Astrocyte of the hippocampus (primary cell): ENCODE data around the gene RIPOR3.
"Not testable (repeated sequence)": the region's sequence is repeated elsewhere in the genome, so short reads cannot be mapped to it uniquely, and the experiment has no call there.

Experiments used
- DNase-seq: peaks from one replicate; pipeline ENCODE4 v3.0.0; 2011; ENCODE audit warnings: low read depth, low spot score

RIPOR3 gene

DNA sequence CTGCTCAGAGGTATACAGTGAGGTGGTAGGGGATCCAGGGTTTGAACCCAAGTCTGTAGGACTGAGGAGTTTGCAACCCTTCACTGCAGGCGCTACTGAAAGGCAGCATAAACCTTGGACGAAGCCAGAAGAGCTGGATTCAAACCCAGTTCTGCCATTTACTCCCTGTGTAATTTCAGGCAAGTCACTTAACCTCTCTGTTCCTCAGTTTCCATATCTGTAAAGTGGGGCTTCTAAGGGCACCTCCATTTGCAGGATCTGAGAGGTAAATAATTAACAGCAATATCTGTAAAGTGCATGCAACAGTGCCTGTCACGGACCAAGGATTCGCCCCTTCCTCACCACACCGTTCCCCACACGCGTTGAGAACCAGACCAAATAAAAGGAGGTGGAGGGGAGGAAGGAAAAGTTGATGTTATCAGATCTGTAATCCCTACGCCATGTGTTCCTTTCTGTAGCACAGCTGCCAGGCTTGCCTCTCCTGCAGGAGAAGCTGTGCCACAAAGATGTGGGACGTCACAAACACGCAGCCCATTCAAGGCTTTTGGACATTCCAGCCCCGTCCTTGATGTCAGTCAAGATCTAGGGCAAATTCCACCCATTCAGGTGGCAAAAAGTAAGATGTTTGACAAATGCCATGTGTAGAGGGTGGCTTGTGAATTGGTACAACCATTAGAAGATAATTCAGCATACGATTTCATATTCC, 9.8 kb downstream of the RIPOR3 start:
- DNase-seq = no peak

DNA sequence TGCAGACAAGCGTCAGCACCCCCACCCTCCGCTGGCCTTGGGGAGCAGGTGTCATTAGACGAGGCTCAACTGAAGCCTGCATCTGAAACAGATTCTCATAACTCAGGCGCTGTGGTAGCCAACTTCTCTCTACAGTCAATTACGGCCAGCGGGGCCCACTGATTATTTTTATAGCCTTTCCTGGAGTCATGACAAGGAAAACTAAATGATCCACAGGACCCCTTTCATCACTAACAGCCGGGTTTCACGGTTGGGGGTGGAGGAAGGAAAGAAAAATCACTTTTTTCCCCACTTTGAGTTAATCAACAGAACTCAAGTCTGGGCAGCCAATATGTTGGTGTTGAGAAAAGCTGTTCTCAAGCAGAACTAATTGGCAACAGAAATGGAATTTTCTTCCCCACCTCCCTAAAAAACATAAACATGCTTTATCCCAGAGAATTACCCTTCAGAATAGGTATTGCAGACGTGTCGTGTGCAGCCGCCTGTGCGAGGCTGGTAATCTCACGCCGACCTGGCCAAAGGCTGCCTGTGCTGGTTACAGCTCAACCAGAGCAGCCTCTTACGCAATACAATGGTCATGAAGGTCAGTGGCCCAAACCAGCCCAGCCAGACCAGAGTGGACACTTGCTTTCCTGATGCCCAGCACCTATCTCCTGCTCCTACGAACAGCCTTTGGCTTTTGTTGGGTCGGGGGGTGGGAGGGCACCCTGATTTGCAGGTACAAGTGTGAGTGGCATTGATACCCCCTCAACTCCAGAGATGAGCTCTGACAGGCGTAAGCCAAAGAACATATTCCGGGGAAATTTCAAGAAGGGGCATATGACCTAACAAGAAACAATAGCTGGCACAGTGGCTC, 11.0 kb downstream of the RIPOR3 start:
- peak; percentile 68 for DNase-seq

DNA sequence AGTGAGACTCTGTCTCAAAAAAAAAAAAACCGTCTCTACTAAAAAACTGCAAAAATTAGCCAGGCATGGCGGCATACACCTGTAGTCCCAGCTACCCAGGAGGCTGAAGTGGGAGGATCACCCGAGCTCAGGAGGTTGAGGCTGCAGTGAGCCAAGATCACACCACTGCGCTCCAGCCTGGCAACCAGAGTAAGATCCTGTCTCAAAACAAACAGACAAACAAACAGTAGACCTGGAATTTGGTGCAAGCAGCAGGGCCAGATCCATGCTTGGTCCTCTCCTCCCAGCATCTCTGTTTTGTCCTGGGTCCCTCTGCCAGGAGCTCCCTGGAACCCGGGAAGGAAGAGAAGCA, 11.6 kb downstream of the RIPOR3 start:
- DNase-seq = no peak

DNA sequence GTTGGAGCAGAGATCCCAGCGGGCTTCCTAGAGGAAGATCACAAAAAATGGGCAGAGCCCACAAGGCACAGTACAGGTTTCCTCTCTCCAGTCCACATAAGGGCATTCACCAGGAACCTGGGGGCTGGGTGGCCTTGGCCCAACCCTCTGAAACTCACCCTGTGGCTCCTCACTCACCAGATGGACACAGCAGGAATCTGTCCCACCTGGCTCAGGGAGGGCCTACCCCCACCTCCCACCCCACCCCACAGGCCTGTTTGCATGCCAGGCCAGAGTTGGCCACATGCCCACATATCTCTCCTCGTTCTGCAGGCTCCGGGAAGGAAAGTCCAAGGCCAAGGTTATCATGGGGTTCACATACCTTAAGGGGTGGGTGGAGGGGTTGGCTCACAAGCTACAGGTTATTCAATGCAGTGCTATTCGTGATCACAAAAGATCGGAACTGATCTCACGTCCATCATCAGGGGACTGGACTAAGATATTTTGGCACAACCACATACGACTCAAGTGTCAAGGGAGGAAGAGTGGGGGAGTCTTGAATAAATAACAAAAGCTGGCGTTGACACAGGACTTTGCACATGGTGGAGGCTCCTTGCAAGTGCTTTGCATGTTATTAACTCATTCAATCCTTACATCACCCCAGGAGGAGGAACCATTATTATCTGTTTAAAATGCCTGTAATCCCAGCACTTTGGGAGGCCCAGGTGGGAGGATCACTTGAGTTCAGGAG, 13.0 kb downstream of the RIPOR3 start:
- peak; percentile 65 for DNase-seq

DNA sequence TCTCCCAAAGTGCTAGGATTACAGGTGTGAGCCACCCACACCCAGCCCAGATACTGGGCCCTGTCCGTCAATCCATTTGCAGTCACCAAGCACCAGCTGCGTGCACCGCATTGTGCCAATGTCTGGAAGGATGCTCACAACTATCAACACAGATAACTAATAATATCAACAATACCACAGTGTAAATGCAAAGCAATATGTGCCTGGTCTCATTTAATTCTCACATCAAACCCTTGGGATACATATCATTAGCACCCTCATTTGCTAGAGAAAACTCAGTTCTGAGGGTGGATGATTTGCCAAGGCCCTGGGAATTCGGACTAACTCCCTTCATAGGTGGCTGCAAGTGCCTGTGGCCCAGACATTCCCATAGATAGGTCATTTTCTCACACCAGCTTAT, 14.5 kb downstream of the RIPOR3 start:
- DNase-seq = no peak

DNA sequence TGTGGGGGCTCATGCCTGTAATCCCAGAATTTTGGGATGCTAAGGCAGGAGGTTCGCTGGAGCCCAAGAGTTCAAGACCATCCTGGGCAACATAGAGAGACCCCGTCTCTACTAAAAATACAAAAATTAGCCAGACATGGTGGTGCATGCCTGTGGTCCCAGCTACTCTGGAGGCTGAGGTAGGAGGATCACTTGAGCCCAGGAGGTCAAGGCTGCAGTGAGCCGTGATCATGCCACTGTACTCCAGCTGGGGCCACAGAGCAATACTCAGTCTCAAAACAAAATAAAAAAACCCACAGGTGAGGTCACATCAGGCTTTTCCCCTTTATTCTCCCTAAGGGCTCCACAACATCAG, 15.0 kb downstream of the RIPOR3 start:
- not testable (repeated sequence) for DNase-seq

DNA sequence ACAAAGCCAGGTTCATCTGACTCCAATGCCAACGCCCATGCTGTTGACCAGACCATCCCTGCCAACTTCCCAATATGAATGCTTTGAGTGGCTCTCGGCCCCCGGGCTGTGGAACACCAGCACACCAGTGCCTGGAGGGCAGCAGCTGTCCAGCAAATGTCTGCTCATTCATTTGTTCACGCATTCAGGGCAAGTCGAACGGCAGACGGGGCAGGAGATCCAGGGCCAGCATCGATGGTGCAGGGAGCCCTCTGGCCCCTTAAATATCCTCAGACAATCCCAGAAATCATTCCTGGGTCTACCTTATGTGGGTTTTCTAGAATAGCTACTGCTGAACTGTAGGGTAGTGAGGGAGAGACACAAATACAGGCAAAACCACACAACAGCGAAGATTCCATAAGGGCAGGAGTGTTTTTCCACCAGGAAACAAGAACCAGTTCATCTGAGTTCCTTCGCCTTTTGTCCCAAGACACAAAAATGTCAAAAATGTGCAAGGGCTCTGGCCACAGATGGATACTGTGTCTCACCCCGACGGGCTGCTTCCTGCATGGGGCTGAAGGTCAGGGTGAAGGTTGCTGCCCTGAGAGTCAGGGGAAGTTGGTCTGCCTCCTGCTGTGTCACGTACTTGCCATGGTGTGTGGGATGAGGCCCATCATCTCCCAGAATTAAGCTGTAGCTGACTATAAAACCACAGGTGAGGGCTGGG, 15.5 kb downstream of the RIPOR3 start:
- DNase-seq = peak; percentile 50

DNA sequence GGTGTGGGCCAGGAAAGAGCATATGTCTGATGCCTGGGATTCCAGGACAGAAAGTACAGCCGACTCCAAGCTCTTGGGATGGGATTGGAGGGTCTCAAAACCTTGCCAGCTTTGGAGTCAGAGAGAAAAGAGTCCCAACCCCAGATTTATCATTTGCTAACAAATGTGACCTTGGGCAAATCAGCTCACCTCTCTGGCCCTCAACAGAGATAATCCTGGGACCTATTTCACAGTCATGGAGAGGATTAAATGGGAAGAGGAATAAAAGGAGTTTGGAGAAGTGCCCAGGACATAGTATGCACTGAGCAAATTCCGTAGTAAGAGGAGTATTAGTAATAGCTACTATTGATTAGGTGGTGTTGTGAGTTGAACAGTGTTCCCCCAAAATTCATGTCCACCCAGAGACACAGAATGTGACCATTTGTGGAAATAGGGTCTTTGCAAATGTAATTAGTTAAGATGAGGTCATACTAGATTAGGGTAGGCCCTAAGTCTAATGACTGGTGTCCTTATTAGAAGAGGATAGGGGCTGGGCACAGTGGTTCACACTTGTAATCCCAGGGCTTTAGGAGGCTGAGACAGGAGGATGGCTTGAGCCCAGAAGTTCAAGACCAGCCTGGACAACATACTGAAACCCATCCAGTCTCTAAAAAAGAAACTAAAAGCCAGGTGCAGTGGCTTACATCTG, 17.1 kb downstream of the RIPOR3 start:
- no peak for DNase-seq

DNA sequence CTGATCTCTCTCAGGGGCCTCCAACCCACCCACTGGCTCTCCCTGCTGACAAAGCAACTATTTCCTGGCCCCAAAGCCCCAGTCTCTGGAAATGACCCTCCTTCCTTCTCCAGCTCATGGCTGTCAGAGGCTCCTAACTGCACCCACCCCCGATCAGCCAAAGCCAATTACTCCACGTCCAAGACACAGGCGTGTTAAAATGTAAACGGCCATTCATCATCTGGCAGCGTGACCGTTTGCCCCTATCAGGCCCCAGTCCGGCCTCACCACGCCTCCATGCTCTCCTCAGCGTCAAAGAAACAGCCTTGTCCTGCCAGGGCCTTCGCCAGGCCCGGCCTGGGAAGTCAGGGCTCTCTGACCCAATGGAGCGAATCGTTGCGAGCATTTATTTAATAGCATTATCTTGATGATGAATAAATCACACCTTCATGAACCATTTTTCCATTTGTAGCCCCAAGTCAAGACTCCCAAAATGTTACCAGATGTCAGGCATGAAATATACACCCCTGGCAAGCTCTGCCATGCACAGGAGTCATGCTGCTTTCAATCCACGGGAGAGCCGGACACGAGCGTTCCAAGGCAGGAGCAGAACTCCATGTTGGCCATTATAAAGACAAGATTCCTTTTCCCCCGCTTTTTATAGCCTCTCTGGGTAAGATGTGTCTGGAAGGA, 17.7 kb downstream of the RIPOR3 start:
- DNase-seq = no peak

DNA sequence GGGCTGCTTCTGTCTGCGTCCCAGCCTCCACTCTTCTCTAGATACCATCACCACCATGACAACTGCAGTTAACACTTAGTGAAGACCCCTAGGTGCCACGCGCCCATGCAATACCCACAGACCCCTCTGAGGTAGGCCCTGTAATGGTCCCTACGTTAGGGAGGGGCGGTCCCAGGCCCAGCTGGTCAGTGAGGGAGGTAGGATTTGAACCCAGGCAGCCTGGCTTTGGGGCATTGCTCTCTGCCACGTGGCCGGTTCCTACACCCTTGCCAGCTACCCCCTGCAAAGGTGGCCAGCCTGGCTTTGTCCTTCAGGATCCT, 18.2 kb downstream of the RIPOR3 start:
- no peak for DNase-seq

DNA sequence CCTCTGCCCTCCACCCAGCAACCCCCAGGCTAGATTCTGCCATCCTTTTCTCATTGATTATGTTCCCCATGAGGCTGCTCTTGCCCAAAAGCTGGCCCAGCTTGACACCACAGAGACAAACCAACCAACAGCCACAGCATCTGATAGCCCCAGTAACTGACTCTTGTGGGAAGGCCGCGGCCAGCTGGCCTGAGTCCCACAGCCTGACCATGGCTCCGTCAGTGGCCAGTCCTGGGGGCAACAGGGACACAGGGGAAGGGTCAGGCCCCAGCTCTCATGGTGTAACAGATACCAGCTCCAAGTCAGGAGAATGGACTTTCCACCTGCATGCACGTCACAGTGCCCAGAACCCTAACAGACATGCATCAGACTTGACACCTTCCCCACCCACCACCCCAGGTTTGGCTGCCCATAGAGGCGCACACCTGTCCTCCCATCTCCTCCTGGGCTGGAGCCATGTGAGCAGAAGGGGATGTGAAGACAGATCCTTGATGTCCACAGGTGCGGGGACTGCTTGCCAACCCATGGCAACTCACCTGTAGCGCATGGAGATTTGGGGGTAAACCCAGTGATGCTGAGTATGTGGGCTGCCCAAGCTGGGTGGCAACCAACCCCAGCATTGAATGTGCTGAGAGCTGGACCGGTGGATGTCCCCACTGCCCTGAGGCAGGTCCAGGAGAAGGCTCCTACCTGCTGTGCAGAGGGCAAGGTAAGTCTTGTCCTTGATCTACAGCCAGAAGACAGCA, 18.8 kb downstream of the RIPOR3 start:
- DNase-seq = no peak

DNA sequence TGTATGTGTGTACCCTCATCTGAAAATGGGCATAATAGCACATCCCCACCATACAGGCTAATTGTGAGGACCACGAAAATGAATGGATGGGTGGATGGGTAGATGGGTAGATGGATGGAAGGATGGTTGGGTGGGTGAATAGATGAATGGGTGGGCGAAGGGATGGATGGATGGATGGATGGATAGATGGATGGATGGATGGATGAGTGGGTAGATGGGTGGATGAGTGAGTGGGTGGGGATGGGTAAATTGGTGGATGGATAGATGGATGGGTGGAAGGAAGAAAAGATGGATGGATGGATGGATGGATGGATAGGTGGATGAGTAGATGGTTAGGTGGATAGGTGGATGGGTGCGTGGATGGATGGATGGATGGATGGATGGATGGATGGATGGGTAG, 19.7 kb downstream of the RIPOR3 start:
- no peak for DNase-seq

DNA sequence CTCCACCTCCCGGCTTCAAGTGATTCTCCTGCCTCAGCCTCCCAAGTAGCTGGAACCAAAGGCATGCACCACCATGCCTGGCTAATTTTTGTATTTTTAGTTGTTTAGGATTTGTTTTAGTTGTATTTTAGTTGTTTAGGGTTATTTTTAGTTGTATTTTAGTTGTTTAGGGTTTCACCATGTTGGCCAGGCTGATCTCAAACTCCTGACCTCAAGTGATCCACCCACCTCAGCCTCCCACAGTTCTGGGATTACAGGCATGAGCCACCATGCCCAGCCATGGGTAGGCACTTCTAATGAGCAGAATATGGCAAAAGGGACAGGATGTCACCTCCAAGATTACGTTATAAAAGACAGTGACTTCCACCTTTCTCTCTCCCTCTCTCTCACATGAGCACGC, 20.3 kb downstream of the RIPOR3 start:
- not testable (repeated sequence) for DNase-seq

DNA sequence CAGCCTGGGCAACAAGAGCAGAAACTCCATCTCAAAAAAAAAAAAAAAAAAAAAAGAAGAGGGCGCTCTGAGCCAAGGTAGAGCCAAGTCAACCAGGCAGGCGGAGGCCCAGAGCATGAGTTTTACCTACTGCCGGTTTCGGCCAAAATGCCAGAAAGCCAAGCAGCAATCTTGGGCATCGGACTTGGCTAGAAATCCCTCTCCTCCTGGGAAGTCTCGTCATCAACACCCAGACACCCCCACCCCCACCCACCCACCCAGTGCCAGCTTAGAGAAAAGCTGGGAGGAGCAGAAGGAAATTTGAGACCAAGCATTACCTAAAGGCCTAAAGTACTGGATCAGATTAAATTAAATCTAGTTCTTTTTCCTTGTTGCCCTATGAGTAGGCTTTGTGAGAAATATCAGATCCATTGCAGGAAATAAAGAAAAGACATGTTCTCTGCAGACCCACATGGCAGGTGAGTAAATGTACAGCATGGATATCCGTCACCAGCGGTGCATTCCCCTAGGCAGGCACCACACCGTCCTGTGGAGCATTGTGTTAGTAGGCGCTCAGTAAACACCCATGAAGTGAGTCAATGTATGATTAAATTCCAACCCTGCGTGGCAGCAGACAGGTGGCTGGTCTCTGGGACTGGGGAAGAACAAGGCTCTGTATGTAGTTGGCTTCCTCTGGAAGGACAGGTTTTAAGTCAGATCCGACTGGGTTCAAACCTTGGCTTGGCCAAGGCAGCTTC, 21.0 kb downstream of the RIPOR3 start:
- DNase-seq = peak; percentile 41

DNA sequence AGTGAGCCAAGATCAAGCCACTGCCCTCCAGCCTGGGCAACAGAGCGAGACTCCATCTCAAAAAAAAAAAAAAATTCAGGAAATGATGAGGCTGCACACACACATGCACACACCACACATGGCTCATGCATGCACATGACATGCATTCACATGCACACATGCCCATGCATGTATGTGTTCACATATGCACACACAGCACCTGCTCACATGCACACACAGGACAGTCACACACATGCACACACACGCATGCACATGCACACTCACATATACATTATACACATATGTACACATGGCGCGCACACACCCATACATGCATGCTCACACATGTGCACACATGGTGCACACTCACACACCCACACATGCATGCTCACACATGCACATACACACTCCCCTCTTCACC, 22.5 kb downstream of the RIPOR3 start:
- no peak for DNase-seq

DNA sequence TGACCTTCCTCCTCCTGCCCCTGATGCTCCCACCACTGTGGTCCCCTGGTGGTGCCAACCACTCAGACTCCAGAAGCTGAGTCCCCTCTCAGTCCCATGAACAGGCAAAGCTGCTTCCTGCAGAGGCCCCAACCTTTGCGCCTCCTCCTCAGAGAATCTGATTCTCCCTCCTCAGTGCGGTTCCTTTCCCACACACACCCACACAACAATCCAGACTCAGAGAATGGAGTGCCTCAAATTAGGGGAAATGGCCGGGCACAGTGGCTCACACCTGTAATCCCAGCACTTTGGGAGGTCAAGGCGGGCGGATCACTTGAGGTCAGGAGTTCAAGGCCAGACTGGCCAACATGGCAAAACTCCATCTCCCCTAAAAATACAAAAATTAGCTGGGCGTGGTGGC, 23.0 kb downstream of the RIPOR3 start:
- DNase-seq = no peak

DNA sequence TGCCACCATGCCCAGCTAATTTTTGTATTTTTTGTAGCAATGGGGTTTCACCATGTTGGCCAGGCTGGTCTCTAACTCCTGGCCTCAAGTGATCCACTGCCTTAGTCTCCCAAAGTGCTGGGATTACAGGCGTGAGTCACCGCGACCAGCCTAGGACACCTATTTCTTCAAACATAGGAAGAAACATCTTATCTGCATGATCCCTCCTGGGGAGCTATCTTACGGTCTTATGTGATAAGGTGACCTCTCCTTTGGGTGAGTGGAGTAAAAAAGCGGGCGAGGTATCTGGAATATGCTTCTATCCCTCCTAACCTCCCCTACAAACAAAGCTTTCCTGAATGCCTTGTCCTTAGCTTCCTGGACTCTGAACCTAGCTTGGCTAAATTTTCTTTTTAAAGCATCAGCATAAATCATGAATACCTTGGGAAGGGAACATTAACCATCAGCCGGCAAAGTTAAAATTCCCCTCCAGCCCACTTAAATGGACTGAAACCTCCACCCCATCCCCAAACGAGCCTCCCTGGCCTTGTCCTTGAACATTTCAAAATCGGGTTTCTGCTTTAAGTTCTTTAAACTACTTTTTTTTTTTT, 24.5 kb downstream of the RIPOR3 start:
- no peak for DNase-seq

DNA sequence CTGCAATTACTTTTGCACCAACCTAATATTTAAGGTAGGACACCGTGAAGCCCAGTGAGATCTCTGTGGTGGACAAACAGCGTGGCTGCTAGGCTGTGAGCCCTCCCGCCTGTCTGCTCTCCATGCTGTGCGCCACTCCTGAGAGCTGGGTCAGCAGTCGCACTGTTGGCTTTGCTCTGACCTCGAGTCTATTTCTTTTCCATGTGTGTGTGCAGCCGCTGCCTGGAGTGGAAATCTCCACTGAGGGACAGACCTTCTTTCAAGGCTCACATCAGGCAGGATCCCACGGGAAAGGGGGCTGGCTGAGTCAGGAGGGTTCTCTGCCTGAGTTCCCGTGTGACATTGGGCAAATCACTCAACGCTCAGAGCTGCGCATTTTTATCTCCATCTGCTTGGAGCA, 27.1 kb downstream of the RIPOR3 start:
- DNase-seq = no peak

DNA sequence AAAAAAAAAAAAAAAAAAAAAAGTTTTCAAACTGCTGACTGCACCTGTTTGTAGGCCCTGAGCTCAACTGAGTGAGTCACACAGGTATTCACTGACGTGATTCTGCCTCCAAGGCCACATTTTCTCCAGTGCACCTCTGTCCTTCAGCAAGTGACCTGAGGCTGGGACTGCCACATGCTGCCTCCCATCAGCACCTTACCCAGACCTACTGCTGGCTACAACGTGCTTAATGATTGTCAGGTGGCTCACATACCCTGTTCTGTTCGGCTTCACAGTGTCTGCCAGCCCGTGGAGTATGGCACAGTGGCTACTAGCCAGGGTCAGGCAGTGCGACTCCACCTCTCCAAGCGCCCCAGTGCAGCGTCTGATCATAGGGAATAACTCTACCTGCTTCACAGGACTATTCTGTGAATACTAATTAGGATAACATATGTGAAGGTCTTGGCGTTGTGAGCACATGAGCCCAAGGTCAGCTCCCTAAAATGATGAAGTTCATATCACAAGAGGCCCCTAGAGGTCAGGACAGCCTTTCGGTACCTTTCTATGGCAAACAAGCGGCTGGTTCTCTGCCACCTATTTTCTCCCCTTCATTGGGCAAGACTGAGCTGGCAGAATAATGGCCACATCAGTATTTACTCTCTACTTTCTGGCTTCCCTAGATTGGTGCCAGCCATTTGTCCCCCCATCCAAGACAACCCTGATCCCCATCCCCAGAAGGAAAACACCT, 28.1 kb downstream of the RIPOR3 start:
- DNase-seq = no peak
